Activated T-helper 1 cell treated with anti-CD3 and anti-CD28 coated beads, Interleukin-12 subunit alpha, Interleukin-12 subunit beta, Interleukin-2, Interleukin-4 antibody, amounts not matched to agents 30 ng/mL and 10 ng/mL and 1 ng/mL, durations not matched to agents 14 hours and 24 hours and 36 hours (primary cell): Measurements from ENCODE around the gene STARD9. TPM values are rescaled to one million over a fixed set of nuclear protein-coding genes. Genes with fewer than 3 reads are reported as not detected.
A peak's percentile ranks its signal among the peaks of the same experiment; 100 is the strongest.
"Not testable (repeated sequence)": the region's sequence is repeated elsewhere in the genome, so short reads cannot be mapped to it uniquely, and the experiment has no call there.

Experiments used
- DNase-seq: peaks from one replicate; pipeline ENCODE4 v3.0.0; 2021; ENCODE audit warnings: low spot score
- H3K27ac Mint-ChIP-seq: one replicate; pipeline ENCODE4 v1.8.0; 2021; ENCODE audit warnings: mild to moderate bottlenecking, mixed read lengths
- H3K27me3 Mint-ChIP-seq: one replicate; pipeline ENCODE4 v1.8.0; 2022; ENCODE audit warnings: mild to moderate bottlenecking, moderate library complexity, mixed read lengths; ENCODE audit not compliant: insufficient read depth
- H3K36me3 Mint-ChIP-seq: one replicate; pipeline ENCODE4 v1.8.0; 2021; ENCODE audit warnings: low read depth, mixed read lengths
- H3K4me1 Mint-ChIP-seq: one replicate; pipeline ENCODE4 v1.8.0; 2021; ENCODE audit warnings: low read depth, mixed read lengths
- H3K4me3 Mint-ChIP-seq: one replicate; pipeline ENCODE4 v1.8.0; 2021; ENCODE audit warnings: mild to moderate bottlenecking, moderate library complexity, mixed read lengths
- H3K9me3 Mint-ChIP-seq: one replicate; pipeline ENCODE4 v1.8.0; 2021; ENCODE audit warnings: mixed read lengths
- intact Hi-C: fragments of 100-400 bp; cut with micrococcal nuclease; formaldehyde crosslinking; loops from one replicate; pipeline ENCODE4 v1.15.1; 2024
- total RNA-seq: library from RNA; stranded (reverse); gene quantifications from 2 replicates; pipeline ENCODE4 v1.2.3, GENCODE V29; 2022

STARD9 gene
- total RNA-seq, 1 donor from 2014 or later = 9.2 TPM

DNA sequence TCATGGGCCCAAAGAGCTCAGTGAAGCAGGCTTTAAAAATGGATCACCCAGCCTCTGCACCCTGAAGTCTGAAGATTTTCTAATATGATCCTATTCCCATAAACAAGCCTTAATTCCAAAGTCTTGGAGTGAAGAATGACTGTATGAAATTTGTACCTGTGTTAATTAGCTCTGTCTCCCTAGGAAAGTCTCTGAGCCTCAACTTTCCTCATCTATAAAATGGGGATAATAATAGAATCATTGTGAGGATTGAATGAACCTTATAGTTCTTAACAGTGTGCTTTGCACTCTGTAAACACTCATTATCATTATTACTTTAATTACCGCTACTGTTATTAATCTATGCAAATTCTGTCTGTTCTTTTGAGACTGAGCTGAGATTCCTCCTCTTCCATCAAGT lies 99.6 kb downstream of the STARD9 start:
- H3K4me1 Mint-ChIP-seq = peaks cover 14% of the 10 kb centered on the region
- H3K27me3 Mint-ChIP-seq = no peaks in the 10 kb centered on the region
- DNase-seq = no peak
- no peak overlapping the region for H3K4me3 Mint-ChIP-seq
- H3K9me3 Mint-ChIP-seq = no peaks in the 10 kb centered on the region
- intact Hi-C loops = no loop called here
- no peaks in the 10 kb centered on the region for H3K36me3 Mint-ChIP-seq
- H3K27ac Mint-ChIP-seq = no peak overlapping the region

- H3K4me1 Mint-ChIP-seq = peaks cover 26% of the 10 kb centered on the region
- no peaks in the 10 kb centered on the region for H3K9me3 Mint-ChIP-seq
- H3K4me3 Mint-ChIP-seq = no peak overlapping the region
- peaks cover 14% of the 10 kb centered on the region for H3K36me3 Mint-ChIP-seq
- intact Hi-C loops = loop anchor here (1.0 kb wide), 2 partner anchors 29 to 242 kb away; no protein-coding TSS in a partner anchor
- no peak overlapping the region for H3K27ac Mint-ChIP-seq
- DNase-seq = no peak
- no peaks in the 10 kb centered on the region for H3K27me3 Mint-ChIP-seq
Observed at GRCh38 chr15:42679285-42680141, 104.1 kb downstream of the STARD9 start.

DNA sequence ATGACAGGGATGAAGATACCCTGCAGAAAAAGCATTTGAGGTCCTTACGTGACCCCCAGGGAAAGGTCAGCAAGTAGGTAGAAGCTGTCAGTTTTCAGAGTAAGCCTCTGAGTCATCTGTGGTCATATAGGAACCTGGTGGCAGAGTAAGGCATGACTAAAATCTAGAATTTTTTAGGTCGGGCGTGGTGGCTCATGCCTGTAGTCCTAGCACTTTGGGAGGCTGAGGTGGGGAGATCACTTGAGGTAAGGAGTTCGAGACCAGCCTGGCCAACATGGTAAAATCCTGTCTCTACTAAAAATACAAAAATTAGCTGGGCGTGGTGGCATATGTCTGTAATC lies 104.7 kb downstream of the STARD9 start:
- DNase-seq = peak; percentile 38
- intact Hi-C loops = loop anchor here (1.0 kb wide), 2 partner anchors 30 to 241 kb away; no protein-coding TSS in a partner anchor
- H3K9me3 Mint-ChIP-seq, H3K4me3 Mint-ChIP-seq, H3K27me3 Mint-ChIP-seq: not testable (repeated sequence)
- Mint-ChIP-seq H3K27ac (peak overlapping the region; percentile 37), H3K36me3 (peaks cover 14% of the 10 kb centered on the region), H3K4me1 (peaks cover 26% of the 10 kb centered on the region)

- H3K4me3 Mint-ChIP-seq = no peak overlapping the region
- no peaks in the 10 kb centered on the region for H3K9me3 Mint-ChIP-seq
- no peaks in the 10 kb centered on the region for H3K27me3 Mint-ChIP-seq
- peaks cover 14% of the 10 kb centered on the region for H3K36me3 Mint-ChIP-seq
- no peak for DNase-seq
- H3K4me1 Mint-ChIP-seq = peaks cover 26% of the 10 kb centered on the region
- H3K27ac Mint-ChIP-seq = no peak overlapping the region
- intact Hi-C loops = no loop called here
Observed at GRCh38 chr15:42681119-42681518, 105.7 kb downstream of the STARD9 start.

DNA sequence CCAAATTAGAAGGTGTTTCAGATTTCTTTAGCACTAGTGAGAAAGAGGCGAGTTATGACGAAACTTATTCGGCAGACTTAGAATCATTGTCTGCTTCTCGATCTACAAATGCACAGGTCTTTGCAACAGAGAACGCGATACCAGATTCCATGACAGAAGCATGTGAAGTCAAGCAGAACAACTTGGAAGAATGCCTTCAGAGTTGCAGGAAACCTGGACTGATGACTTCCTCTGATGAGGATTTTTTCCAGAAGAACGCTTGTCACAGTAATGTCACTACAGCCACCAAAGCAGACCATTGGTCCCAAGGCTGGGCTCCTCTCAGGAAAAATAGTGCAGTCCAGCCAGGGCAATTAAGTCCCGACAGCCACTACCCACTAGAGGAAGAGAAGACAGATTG lies 110.9 kb downstream of the STARD9 start:
- no peaks in the 10 kb centered on the region for H3K27me3 Mint-ChIP-seq
- no peak overlapping the region for H3K4me3 Mint-ChIP-seq
- no peak overlapping the region for H3K27ac Mint-ChIP-seq
- no peak for DNase-seq
- H3K9me3 Mint-ChIP-seq = no peaks in the 10 kb centered on the region
- intact Hi-C loops = no loop called here
- H3K36me3 Mint-ChIP-seq = peaks cover 12% of the 10 kb centered on the region
- H3K4me1 Mint-ChIP-seq = peaks cover 10% of the 10 kb centered on the region

GRCh38 chr15:42687740-42688139 lies 112.3 kb downstream of the STARD9 start:
- H3K9me3 Mint-ChIP-seq = no peaks in the 10 kb centered on the region
- DNase-seq = no peak
- intact Hi-C loops = no loop called here
- H3K4me1 Mint-ChIP-seq = peaks cover 13% of the 10 kb centered on the region
- no peak overlapping the region for H3K27ac Mint-ChIP-seq
- peaks cover 7% of the 10 kb centered on the region for H3K36me3 Mint-ChIP-seq
- H3K4me3 Mint-ChIP-seq = no peak overlapping the region
- no peaks in the 10 kb centered on the region for H3K27me3 Mint-ChIP-seq

DNA sequence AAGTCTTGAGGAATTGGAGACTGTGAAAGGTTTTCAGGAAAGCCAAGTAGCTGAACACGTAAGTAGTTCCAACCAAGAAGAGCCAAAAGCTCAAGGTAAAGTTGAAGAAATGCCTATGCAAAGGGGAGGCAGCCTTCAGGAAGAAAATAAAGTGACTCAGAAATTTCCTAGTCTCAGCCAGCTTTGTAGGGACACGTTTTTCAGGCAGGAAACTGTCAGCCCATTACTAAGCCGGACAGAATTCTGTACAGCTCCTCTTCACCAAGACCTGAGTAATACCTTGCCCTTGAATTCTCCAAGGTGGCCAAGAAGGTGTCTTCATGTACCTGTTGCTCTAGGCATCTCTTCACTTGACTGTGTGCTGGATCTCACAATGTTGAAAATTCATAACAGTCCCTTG lies 112.9 kb downstream of the STARD9 start:
- H3K9me3 Mint-ChIP-seq = no peaks in the 10 kb centered on the region
- H3K4me3 Mint-ChIP-seq = no peak overlapping the region
- DNase-seq = no peak
- peaks cover 9% of the 10 kb centered on the region for H3K4me1 Mint-ChIP-seq
- intact Hi-C loops = no loop called here
- no peak overlapping the region for H3K27ac Mint-ChIP-seq
- no peaks in the 10 kb centered on the region for H3K27me3 Mint-ChIP-seq
- H3K36me3 Mint-ChIP-seq = peaks cover 4% of the 10 kb centered on the region

GRCh38 chr15:42691308-42691707 lies 115.9 kb downstream of the STARD9 start:
- peaks cover 3% of the 10 kb centered on the region for H3K36me3 Mint-ChIP-seq
- no peak overlapping the region for H3K27ac Mint-ChIP-seq
- H3K27me3 Mint-ChIP-seq = no peaks in the 10 kb centered on the region
- no peaks in the 10 kb centered on the region for H3K9me3 Mint-ChIP-seq
- no peak for DNase-seq
- H3K4me3 Mint-ChIP-seq = no peak overlapping the region
- H3K4me1 Mint-ChIP-seq = peaks cover 9% of the 10 kb centered on the region
- intact Hi-C loops = no loop called here

DNA sequence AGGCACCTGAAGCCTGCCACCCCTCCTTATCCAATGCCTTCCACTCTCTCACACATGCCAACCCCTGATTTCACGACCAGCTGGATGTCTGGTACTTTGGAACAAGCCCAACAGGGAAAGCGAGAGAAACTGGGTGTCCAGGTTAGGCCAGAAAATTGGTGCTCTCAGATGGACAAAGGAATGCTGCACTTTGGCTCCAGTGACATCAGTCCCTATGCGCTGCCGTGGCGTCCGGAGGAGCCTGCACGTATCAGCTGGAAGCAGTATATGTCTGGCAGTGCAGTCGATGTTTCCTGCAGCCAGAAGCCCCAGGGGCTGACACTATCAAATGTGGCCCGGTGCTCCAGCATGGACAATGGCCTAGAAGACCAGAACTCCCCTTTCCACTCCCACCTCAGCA lies 116.4 kb downstream of the STARD9 start:
- H3K4me1 Mint-ChIP-seq = peaks cover 9% of the 10 kb centered on the region
- no peaks in the 10 kb centered on the region for H3K9me3 Mint-ChIP-seq
- no peak for DNase-seq
- H3K4me3 Mint-ChIP-seq = no peak overlapping the region
- peaks cover 7% of the 10 kb centered on the region for H3K36me3 Mint-ChIP-seq
- intact Hi-C loops = no loop called here
- no peaks in the 10 kb centered on the region for H3K27me3 Mint-ChIP-seq
- H3K27ac Mint-ChIP-seq = no peak overlapping the region

DNA sequence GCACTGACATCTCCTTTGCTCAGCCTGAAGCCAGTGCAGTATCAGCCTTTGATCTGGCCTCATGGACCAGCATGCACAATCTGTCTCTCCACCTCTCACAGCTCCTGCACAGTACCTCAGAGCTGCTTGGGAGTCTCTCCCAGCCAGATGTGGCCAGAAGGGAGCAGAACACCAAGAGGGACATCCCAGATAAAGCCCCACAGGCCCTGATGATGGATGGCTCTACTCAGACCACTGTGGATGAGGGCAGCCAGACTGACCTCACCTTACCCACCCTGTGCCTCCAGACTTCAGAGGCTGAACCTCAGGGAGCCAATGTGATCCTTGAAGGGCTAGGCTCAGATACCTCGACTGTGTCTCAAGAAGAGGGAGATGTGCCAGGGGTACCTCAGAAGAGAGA lies 117.1 kb downstream of the STARD9 start:
- no peaks in the 10 kb centered on the region for H3K9me3 Mint-ChIP-seq
- no peak for DNase-seq
- peaks cover 9% of the 10 kb centered on the region for H3K4me1 Mint-ChIP-seq
- intact Hi-C loops = no loop called here
- H3K27ac Mint-ChIP-seq = no peak overlapping the region
- H3K4me3 Mint-ChIP-seq = no peak overlapping the region
- no peaks in the 10 kb centered on the region for H3K27me3 Mint-ChIP-seq
- H3K36me3 Mint-ChIP-seq = peaks cover 5% of the 10 kb centered on the region

DNA sequence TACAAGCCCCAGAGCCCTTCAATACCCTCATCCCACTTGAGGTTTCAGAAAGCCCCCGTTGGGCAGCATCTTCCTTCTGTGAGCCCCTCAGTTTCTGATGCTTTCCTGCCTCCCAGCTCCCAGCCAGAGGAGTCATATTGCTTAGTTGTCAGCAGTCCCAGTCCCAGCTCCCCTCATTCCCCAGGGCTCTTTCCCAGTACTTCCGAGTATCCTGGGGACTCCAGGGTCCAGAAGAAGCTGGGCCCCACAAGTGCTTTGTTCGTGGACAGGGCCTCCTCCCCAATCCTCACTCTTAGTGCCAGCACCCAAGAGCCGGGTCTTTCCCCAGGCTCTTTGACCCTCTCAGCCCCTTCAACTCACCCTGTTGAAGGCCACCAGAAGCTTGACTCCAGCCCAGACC lies 117.6 kb downstream of the STARD9 start:
- Mint-ChIP-seq H3K36me3 (peaks cover 5% of the 10 kb centered on the region), H3K9me3 (no peaks in the 10 kb centered on the region), H3K27me3 (no peaks in the 10 kb centered on the region), H3K4me3 (no peak overlapping the region), H3K27ac (no peak overlapping the region), H3K4me1 (peaks cover 9% of the 10 kb centered on the region)
- no peak for DNase-seq
- intact Hi-C loops = no loop called here

DNA sequence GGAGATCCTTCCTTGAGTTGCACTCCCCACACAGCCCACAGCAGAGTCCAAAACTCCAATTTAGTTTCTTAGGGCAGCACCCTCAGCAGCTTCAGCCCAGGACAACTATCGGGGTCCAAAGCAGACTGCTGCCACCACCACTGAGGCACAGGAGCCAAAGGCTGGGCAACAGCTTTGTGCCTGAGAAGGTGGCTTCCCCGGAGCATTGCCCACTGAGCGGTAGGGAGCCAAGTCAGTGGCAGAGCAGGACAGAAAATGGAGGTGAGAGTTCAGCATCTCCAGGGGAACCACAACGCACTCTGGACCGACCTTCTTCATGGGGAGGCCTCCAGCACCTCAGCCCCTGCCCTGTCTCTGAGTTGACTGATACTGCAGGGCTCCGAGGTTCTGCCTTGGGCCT lies 118.1 kb downstream of the STARD9 start:
- no peak overlapping the region for H3K27ac Mint-ChIP-seq
- DNase-seq = no peak
- no peak overlapping the region for H3K4me3 Mint-ChIP-seq
- H3K4me1 Mint-ChIP-seq = peaks cover 9% of the 10 kb centered on the region
- H3K9me3 Mint-ChIP-seq = no peaks in the 10 kb centered on the region
- intact Hi-C loops = no loop called here
- H3K27me3 Mint-ChIP-seq = no peaks in the 10 kb centered on the region
- peaks cover 5% of the 10 kb centered on the region for H3K36me3 Mint-ChIP-seq

DNA sequence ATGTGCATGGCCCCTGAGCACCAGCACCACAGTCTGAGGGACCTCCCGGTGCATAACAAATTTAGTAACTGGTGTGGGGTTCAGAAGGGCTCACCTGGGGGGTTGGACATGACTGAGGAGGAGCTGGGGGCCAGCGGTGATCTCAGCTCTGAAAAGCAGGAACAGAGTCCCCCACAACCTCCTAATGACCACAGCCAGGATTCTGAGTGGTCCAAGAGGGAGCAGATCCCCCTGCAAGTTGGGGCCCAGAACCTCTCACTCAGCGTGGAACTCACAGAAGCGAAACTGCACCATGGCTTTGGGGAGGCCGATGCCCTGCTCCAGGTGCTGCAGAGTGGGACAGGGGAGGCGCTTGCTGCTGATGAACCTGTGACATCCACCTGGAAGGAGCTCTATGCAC lies 118.5 kb downstream of the STARD9 start:
- peaks cover 9% of the 10 kb centered on the region for H3K4me1 Mint-ChIP-seq
- H3K27me3 Mint-ChIP-seq = no peaks in the 10 kb centered on the region
- H3K36me3 Mint-ChIP-seq = peaks cover 5% of the 10 kb centered on the region
- DNase-seq = no peak
- no peaks in the 10 kb centered on the region for H3K9me3 Mint-ChIP-seq
- no peak overlapping the region for H3K4me3 Mint-ChIP-seq
- intact Hi-C loops = no loop called here
- no peak overlapping the region for H3K27ac Mint-ChIP-seq

DNA sequence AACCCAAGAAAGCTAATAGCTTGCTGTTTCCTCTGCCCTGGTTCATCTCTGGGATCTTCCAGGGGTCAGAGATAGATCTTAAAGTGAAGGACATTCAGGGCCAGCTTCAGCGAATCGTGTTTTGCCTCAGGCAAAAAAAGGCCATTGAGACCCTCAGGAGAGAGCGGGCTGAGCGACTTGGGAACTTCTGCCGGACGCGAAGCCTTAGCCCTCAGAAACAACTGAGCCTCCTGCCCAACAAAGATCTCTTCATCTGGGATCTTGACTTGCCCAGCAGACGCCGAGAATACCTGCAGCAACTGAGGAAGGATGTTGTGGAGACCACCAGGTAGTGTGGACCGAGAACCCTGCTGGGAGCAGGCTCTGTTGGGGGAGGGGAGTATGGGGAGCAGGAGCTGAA lies 119.0 kb downstream of the STARD9 start:
- DNase-seq = no peak
- H3K4me1 Mint-ChIP-seq = peaks cover 9% of the 10 kb centered on the region
- intact Hi-C loops = no loop called here
- no peaks in the 10 kb centered on the region for H3K9me3 Mint-ChIP-seq
- peaks cover 6% of the 10 kb centered on the region for H3K36me3 Mint-ChIP-seq
- H3K27ac Mint-ChIP-seq = no peak overlapping the region
- no peak overlapping the region for H3K4me3 Mint-ChIP-seq
- H3K27me3 Mint-ChIP-seq = no peaks in the 10 kb centered on the region
